Measurements from ENCODE around the gene CDC42EP5.

CDC42EP5 gene

GRCh38 chr19:54462655-54463530 is 10.2 kb downstream of the CDC42EP5 start:
- peaks cover 42% of the 10 kb centered on the region for H3K36me3 ChIP-seq (ENCODE audit: insufficient read depth, low read length)
- H3F3A ChIP-seq (ENCODE audit: insufficient read depth, low read length), result peaks cover 3% of the 10 kb centered on the region; the same call in 1 of the 2 replicates
- TF ChIP-seq, protein P1, sequence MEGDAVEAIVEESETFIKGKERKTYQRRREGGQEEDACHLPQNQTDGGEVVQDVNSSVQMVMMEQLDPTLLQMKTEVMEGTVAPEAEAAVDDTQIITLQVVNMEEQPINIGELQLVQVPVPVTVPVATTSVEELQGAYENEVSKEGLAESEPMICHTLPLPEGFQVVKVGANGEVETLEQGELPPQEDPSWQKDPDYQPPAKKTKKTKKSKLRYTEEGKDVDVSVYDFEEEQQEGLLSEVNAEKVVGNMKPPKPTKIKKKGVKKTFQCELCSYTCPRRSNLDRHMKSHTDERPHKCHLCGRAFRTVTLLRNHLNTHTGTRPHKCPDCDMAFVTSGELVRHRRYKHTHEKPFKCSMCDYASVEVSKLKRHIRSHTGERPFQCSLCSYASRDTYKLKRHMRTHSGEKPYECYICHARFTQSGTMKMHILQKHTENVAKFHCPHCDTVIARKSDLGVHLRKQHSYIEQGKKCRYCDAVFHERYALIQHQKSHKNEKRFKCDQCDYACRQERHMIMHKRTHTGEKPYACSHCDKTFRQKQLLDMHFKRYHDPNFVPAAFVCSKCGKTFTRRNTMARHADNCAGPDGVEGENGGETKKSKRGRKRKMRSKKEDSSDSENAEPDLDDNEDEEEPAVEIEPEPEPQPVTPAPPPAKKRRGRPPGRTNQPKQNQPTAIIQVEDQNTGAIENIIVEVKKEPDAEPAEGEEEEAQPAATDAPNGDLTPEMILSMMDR (IDR thresholded peaks at IDR 0.05; ENCODE audit: low read length), result peak; percentile 36
- no peak for TF ChIP-seq EZH2 (IDR thresholded peaks at IDR 0.05; ENCODE audit: borderline replicate concordance, low read length)
- no peaks in the 10 kb centered on the region for H3K79me2 ChIP-seq (ENCODE audit: insufficient read depth, low read length)
- H3K27me3 ChIP-seq (ENCODE audit: insufficient read depth, low read length), result no peaks in the 10 kb centered on the region
- H2AFZ ChIP-seq (ENCODE audit: low read length), result no peak overlapping the region
- H3K9me3 ChIP-seq (ENCODE audit: low read length), result no peaks in the 10 kb centered on the region
- H3K4me3 ChIP-seq (ENCODE audit: low read depth, low read length, poor library complexity, severe bottlenecking), result peak overlapping the region; percentile 64
- no peaks in the 10 kb centered on the region for H4K20me1 ChIP-seq (ENCODE audit: insufficient read depth, low read length)
- H3K4me1 ChIP-seq (ENCODE audit: insufficient read depth, low read length, severe bottlenecking), result peaks cover 18% of the 10 kb centered on the region
- no peaks in the 10 kb centered on the region for H3K9me2 ChIP-seq (ENCODE audit: low read depth, low read length)
- peak overlapping the region; percentile 90 for H3K27ac ChIP-seq (ENCODE audit: low read depth, low read length, poor library complexity, severe bottlenecking)
- peak overlapping the region; percentile 92 for H3K4me2 ChIP-seq (ENCODE audit: low read length)
- peak overlapping the region; percentile 81 for H3K9ac ChIP-seq (ENCODE audit: low read length)

- TF ChIP-seq, protein P1 (IDR thresholded peaks at IDR 0.05; ENCODE audit: low read length), result no peak
- TF ChIP-seq EZH2 (IDR thresholded peaks at IDR 0.05; ENCODE audit: borderline replicate concordance, low read length), result no peak
- Histone ChIP-seq H2AFZ (ENCODE audit: low read length) (no peak overlapping the region), H3K27ac (ENCODE audit: low read depth, low read length, poor library complexity, severe bottlenecking) (peak overlapping the region; percentile 90), H3K36me3 (ENCODE audit: insufficient read depth, low read length) (peaks cover 50% of the 10 kb centered on the region), H3K4me1 (ENCODE audit: insufficient read depth, low read length, severe bottlenecking) (peaks cover 18% of the 10 kb centered on the region), H3K27me3 (ENCODE audit: insufficient read depth, low read length) (no peaks in the 10 kb centered on the region), H4K20me1 (ENCODE audit: insufficient read depth, low read length) (no peaks in the 10 kb centered on the region), H3F3A (ENCODE audit: insufficient read depth, low read length) (peaks cover 3% of the 10 kb centered on the region; the same call in 1 of the 2 replicates), H3K9ac (ENCODE audit: low read length) (peak overlapping the region; percentile 81), H3K4me2 (ENCODE audit: low read length) (peak overlapping the region; percentile 92), H3K9me2 (ENCODE audit: low read depth, low read length) (no peaks in the 10 kb centered on the region), H3K79me2 (ENCODE audit: insufficient read depth, low read length) (no peaks in the 10 kb centered on the region), H3K9me3 (ENCODE audit: low read length) (no peaks in the 10 kb centered on the region), H3K4me3 (ENCODE audit: low read depth, low read length, poor library complexity, severe bottlenecking) (peak overlapping the region; percentile 64)
Measured at GRCh38 chr19:54462047-54462654, 10.9 kb downstream of the CDC42EP5 start.

DNA sequence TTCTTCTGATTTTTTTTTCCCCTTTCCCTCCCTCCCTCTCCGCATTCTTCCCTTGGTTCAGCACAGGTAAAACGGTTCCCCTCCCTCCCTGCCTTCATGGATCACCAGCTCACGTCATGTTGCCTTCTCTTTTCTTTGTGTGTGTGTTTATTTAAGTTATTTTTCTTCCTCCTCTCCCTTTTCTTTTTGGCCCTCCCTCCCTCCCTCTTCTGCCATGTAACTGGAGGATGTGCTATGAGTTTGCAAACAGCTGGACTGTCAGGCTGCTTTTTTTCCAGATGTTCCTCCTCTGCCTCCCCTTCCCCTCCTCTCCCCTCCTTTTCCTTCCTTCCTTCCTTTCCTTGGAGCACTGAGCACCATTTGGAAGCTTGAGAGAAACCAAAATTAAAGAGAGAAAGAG is 11.5 kb downstream of the CDC42EP5 start:
- peak overlapping the region; percentile 81; the same call in 1 of the 2 replicates for H3K9ac ChIP-seq (ENCODE audit: low read length)
- H4K20me1 ChIP-seq (ENCODE audit: insufficient read depth, low read length), result no peaks in the 10 kb centered on the region
- H3K4me1 ChIP-seq (ENCODE audit: insufficient read depth, low read length, severe bottlenecking), result peaks cover 18% of the 10 kb centered on the region
- no peak for TF ChIP-seq EZH2 (IDR thresholded peaks at IDR 0.05; ENCODE audit: borderline replicate concordance, low read length)
- TF ChIP-seq, protein P1 (IDR thresholded peaks at IDR 0.05; ENCODE audit: low read length), result no peak
- peak overlapping the region; percentile 90 for H3K27ac ChIP-seq (ENCODE audit: low read depth, low read length, poor library complexity, severe bottlenecking)
- peaks cover 55% of the 10 kb centered on the region for H3K36me3 ChIP-seq (ENCODE audit: insufficient read depth, low read length)
- H3K4me2 ChIP-seq (ENCODE audit: low read length), result peak overlapping the region; percentile 92; the same call in 1 of the 2 replicates
- H3K79me2 ChIP-seq (ENCODE audit: insufficient read depth, low read length), result no peaks in the 10 kb centered on the region
- H3F3A ChIP-seq (ENCODE audit: insufficient read depth, low read length), result peaks cover 3% of the 10 kb centered on the region; the same call in 1 of the 2 replicates
- no peaks in the 10 kb centered on the region for H3K27me3 ChIP-seq (ENCODE audit: insufficient read depth, low read length)
- H2AFZ ChIP-seq (ENCODE audit: low read length), result no peak overlapping the region
- H3K4me3 ChIP-seq (ENCODE audit: low read depth, low read length, poor library complexity, severe bottlenecking), result peak overlapping the region; percentile 64
- no peaks in the 10 kb centered on the region for H3K9me2 ChIP-seq (ENCODE audit: low read depth, low read length)
- no peaks in the 10 kb centered on the region for H3K9me3 ChIP-seq (ENCODE audit: low read length)

All from OCI-LY1 (cell line).